ENCODE data around the gene CBX5.

DNA sequence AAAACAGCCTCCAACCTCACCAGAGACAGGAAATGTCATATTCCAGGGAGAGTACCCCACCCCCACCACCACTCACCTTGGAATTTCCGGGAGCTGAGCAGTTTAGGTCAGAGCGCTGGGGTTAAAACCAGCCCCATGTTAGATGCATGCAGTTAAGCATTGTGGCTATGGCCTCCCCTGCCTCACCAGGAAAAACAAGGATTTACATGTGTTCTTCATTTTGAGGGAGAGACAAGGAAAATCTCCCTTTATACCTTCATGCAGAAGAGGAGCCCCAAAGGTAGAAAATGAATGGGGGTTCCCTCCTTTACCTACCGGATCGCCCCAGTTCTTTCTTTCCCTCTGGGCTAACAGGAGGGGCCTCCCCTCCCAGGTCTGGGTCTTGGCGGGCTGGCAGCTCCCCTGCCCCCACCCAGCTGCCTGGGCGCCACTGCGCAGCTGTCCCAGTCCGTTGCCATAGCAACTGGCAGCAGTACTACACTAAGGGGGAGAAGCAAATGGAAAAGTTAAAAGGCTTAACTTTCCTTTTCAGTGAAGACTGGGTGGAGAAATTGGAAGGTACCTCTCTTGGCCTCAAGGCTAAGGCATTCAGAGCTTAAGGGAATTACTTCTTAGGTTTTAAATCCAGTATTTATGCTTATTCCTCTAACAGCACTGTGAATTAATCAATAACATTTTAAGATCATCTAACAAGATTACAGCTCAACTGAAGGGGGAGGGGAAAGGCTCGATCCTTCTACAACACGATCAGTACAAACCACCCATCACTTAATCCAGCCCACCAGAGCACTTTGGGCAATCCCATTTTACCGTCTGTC lies 20.5 kb downstream of the CBX5 start:
- TF ChIP-seq POLR2AphosphoS5 (IDR thresholded peaks at IDR 0.05) = peak in 1 of 3 donors; percentile 29
- TF ChIP-seq, protein P1, sequence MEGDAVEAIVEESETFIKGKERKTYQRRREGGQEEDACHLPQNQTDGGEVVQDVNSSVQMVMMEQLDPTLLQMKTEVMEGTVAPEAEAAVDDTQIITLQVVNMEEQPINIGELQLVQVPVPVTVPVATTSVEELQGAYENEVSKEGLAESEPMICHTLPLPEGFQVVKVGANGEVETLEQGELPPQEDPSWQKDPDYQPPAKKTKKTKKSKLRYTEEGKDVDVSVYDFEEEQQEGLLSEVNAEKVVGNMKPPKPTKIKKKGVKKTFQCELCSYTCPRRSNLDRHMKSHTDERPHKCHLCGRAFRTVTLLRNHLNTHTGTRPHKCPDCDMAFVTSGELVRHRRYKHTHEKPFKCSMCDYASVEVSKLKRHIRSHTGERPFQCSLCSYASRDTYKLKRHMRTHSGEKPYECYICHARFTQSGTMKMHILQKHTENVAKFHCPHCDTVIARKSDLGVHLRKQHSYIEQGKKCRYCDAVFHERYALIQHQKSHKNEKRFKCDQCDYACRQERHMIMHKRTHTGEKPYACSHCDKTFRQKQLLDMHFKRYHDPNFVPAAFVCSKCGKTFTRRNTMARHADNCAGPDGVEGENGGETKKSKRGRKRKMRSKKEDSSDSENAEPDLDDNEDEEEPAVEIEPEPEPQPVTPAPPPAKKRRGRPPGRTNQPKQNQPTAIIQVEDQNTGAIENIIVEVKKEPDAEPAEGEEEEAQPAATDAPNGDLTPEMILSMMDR (IDR thresholded peaks at IDR 0.05) = no peak
- TF ChIP-seq POLR2A (IDR thresholded peaks at IDR 0.05) = no peak

All from stomach (tissue), 4 donors.